Measurements from ENCODE around the gene HS3ST3B1. TPM values are rescaled to one million over a fixed set of nuclear protein-coding genes. Genes with fewer than 3 reads are reported as not detected.

HS3ST3B1 gene
- total RNA-seq, 4 donors from 2014 or later = 4.3 to 30.1 (median 15.5) TPM

DNA sequence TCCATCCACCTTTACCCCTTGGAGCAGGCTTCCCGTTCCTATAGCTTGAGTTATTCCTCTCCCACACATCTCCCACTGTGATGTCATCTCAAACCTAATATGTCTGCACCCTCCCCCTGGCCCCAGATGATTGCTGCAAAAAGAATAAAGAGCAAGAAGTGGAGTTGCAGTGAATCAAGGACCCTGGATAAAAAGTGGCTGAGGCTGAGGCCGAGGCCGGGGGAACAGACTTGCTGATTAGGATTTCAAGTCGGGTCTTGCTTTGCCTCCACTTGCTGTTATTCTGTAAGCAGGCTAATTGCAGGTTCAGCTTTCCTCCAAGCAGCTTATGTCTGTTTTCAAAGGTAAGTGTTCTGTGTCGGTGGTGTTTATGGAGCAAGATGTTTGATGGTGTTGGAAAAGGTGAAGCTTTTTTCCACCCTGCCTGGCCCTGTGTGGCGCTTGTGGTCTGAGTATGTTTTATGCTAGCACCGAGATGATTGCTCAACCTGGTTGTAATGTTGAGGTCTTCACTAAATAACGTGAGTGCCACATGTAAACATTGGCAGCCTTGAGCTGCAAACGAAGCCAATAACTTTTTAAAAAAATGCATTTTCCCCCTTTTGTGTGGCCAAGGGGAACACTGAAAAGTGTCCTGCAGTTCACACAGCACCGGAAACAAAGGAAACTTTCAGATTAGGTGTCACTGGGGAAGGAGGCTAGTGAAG lies 15.4 kb downstream of the HS3ST3B1 start:
- WGBS, 2 donors = 57 to 67% methylated on average over 10 of the region's 10 CpGs
- peak in 1 of 2 donors; percentile 21 for DNase-seq (ENCODE audit: low spot score in 2 of 2)
- TF ChIP-seq, protein P1, sequence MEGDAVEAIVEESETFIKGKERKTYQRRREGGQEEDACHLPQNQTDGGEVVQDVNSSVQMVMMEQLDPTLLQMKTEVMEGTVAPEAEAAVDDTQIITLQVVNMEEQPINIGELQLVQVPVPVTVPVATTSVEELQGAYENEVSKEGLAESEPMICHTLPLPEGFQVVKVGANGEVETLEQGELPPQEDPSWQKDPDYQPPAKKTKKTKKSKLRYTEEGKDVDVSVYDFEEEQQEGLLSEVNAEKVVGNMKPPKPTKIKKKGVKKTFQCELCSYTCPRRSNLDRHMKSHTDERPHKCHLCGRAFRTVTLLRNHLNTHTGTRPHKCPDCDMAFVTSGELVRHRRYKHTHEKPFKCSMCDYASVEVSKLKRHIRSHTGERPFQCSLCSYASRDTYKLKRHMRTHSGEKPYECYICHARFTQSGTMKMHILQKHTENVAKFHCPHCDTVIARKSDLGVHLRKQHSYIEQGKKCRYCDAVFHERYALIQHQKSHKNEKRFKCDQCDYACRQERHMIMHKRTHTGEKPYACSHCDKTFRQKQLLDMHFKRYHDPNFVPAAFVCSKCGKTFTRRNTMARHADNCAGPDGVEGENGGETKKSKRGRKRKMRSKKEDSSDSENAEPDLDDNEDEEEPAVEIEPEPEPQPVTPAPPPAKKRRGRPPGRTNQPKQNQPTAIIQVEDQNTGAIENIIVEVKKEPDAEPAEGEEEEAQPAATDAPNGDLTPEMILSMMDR (IDR thresholded peaks at IDR 0.05) = no peak
- TF ChIP-seq POLR2A (IDR thresholded peaks at IDR 0.05) = no peak
- intact Hi-C loops (cut with DNase I; ENCODE audit: low total_unique reads) = loop anchor here (10.0 kb wide), 1 partner anchor 609 kb away; no protein-coding TSS in a partner anchor
- no peak overlapping the region for H3K4me3 ChIP-seq (ENCODE audit: low read depth, poor library complexity, severe bottlenecking)

DNA sequence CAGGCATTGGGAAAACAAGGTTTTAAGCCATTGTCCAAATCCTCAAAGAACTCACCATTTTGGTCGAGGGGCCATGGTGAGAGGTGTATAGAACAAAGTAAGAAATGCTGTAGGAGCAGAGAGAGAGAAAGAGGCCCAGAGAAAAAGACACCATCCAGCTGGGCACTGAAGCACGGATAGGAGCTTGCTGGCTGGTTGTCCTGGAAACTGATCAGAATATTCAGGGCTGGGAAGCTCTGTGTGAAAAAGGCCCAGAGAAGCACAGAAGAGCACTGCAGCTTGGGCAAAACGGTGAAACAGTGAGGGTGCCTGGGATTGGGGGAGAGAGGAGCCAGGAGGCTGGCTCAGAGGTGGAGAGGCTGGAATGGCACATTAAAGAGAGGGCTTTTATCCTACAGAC lies 16.5 kb downstream of the HS3ST3B1 start:
- intact Hi-C loops (cut with DNase I; ENCODE audit: low total_unique reads) = loop anchor here (10.0 kb wide), 1 partner anchor 607 kb away; no protein-coding TSS in a partner anchor
- no peak overlapping the region for H3K4me3 ChIP-seq (ENCODE audit: low read depth, poor library complexity, severe bottlenecking)
- WGBS, 2 donors = 76 to 82% methylated on average over 3 of the region's 3 CpGs
- TF ChIP-seq POLR2A (IDR thresholded peaks at IDR 0.05) = no peak
- DNase-seq (ENCODE audit: low spot score in 2 of 2) = peak in 1 of 2 donors; percentile 15

DNA sequence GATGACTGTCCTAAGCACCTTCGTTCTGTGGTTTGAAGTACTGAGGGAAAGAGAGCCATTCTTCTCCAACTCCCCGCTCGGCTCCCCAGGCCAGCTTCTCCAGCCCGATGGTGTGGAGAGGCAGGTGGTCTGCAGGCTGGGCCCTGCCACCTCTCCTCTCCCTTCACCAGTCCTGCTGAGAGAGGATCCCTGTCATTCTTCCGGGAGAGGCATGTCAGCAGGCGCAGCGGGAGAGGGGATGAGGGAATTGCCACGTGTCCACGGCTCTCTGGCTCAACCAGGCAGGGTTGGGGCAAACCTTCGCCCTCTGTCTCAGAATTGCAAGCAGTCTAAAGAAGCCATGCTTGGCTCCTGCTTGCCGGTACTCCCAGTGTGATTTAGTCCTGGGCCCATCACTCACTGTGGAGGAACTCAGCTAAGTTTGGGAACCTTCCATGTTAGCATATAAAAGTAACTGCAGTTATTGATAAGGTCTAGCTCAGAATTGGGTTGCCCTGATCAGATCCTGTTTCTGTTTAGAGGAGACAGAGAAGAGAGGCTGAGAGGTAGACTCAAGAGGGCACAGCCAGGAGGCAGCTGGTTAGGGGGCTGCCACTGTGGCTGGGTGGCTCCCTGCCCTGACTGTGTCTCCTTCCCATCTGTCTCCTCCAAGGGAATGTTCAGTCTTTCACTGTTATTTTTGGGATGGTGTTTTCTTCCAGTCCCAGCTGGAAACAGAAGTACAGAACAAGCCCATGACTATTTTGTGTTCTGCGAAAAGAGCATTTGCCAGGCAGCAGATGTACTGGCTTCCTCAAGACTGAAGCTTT lies 17.4 kb downstream of the HS3ST3B1 start:
- H3K4me3 ChIP-seq (ENCODE audit: low read depth, poor library complexity, severe bottlenecking) = no peak overlapping the region
- intact Hi-C loops (cut with DNase I; ENCODE audit: low total_unique reads) = loop anchor here (10.0 kb wide), 1 partner anchor 606 kb away; no protein-coding TSS in a partner anchor
- 75 to 79% methylated on average over 12 of the region's 12 CpGs for WGBS, 2 donors
- DNase-seq (ENCODE audit: low spot score in 2 of 2) = peak in 1 of 2 donors; percentile 61
- TF ChIP-seq POLR2A (IDR thresholded peaks at IDR 0.05) = no peak

DNA sequence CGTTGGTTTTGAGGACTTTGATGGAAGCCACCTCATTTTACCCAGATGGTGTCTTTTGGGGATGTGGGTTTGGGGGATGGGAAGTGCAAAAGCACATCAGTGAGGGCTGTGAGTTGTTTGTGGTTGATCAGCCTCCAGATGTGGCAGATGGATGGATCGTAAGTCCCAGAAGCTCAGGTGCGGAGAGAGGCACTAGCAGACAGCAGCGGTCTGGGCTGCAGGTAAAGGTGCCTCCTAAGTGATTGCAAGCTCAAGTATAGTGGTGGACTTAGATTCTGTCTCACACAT lies 18.0 kb downstream of the HS3ST3B1 start:
- TF ChIP-seq POLR2A (IDR thresholded peaks at IDR 0.05) = no peak
- TF ChIP-seq, protein P1 (IDR thresholded peaks at IDR 0.05) = no peak
- intact Hi-C loops (cut with DNase I; ENCODE audit: low total_unique reads) = loop anchor here (10.0 kb wide), 1 partner anchor 606 kb away; no protein-coding TSS in a partner anchor
- 77 to 83% methylated on average over 4 of the region's 4 CpGs for WGBS, 2 donors
- no peak overlapping the region for H3K4me3 ChIP-seq (ENCODE audit: low read depth, poor library complexity, severe bottlenecking)
- peak in 1 of 2 donors; percentile 48 for DNase-seq (ENCODE audit: low spot score in 2 of 2)

DNA sequence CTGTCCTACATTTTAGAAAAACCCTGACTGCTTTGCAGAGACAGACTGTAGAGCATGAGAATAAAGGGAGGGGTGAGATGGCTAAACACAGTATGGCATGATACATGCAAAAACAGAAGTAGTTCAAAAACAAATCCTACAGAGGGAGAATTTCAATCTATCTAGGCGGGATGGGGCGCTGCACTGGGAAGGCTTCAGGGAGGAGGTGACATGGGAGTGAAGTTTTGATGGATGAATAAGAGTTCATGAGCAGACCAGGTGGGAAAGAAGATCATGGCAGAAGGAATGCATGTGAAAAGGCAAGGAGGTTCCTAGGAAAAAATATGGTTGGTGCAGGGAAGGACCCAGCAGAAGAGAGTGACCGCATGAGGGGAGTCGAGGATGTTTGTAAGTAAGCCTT lies 19.2 kb downstream of the HS3ST3B1 start:
- peak in 1 of 2 donors; percentile 17 for DNase-seq (ENCODE audit: low spot score in 2 of 2)
- 89 to 97% methylated on average over 4 of the region's 4 CpGs for WGBS, 2 donors
- TF ChIP-seq, protein P1 (IDR thresholded peaks at IDR 0.05) = no peak
- TF ChIP-seq POLR2A (IDR thresholded peaks at IDR 0.05) = no peak
- intact Hi-C loops (cut with DNase I; ENCODE audit: low total_unique reads) = no loop called here
- no peak overlapping the region for H3K4me3 ChIP-seq (ENCODE audit: low read depth, poor library complexity, severe bottlenecking)

DNA sequence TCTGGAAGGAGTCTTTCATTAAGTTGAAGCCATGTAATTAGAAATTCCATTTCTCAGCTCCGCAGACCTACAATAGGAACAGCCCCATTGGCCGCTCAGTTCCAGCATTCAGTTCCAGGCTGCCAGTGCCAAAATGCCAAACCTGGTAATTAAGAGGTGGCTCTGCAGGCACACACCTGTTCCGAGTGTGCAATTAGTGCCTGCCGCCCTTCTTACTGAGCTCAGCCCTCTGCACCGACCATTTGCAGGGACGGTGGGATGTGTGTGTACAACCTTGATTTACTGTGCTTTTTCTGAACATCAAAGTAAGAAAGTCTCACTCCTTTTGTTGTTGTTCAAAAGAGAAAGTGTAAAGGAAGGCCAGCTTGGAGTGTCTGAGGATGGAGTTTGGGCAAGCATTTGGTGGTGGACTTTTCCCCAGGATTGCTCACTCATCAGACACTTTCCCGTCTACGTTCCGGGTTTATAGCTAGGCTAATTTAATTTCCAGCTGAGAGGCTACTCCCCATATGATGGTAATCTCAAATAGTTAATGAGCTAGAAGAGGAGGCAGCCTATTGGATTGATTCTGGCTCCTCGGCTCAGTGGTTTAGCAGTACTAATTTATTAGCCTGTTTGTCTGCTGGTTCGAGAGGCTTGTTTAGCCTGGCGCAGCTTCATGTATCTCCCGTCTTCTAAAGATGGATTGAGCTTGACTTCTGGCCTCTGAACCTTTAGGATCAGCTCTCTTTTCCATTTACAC lies 20.0 kb downstream of the HS3ST3B1 start:
- no peak overlapping the region for H3K4me3 ChIP-seq (ENCODE audit: low read depth, poor library complexity, severe bottlenecking)
- 56 to 62% methylated on average over 13 of the region's 13 CpGs for WGBS, 2 donors
- TF ChIP-seq, protein P1 (IDR thresholded peaks at IDR 0.05) = no peak
- TF ChIP-seq POLR2A (IDR thresholded peaks at IDR 0.05) = no peak
- intact Hi-C loops (cut with DNase I; ENCODE audit: low total_unique reads) = no loop called here
- DNase-seq (ENCODE audit: low spot score in 2 of 2) = peak in 1 of 2 donors; percentile 34
